ENCODE measurements around the gene UVRAG. TPM values are rescaled to one million over a fixed set of nuclear protein-coding genes. Genes with fewer than 3 reads are reported as not detected.

UVRAG gene
- total and polyA plus RNA-seq, 7 donors = 6.2 to 16.8 (median 13.6) TPM

DNA sequence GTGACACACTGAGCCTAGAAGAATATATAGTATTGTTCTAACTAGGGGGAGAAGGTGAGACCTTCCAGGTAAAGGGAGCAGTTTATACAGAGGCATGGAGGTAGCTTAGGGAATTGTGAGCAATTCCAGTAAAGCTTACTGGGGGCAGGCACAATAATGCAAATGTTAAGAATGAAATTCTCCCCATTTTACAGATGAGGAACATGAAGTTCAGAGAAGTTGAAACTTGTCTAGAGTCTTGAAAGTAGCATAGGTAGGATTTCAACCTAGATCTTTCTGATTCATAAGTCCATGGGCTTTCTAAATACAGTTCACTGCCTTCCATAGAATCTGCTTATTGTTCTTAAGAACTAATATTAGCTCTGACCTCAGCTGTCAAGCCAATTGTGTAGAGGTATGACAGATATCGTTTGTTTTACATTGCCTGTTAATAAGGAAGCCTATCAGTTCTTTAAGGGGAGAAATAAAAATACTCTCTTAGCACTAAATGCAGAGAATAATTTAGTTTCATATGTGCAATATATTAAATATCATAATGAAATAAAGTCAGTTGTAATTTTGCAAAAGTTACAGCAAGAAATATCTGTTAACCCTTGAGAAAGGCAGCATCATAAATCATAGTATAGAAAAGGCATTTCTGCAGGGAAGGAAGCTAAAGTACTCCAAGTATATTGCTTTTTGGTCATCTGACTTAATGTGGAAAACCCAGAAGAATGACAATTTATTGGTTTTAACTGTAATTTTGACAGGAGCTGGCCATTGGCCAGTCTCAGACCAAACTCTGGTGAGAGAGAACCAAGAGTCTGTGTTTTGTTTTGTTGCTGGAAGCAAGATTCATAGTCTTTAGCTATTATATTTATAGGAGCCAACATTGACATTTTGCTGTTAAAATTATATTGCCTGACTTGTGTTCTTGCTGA, 181.8 kb downstream of the UVRAG start:
- intact Hi-C loops (cut with DNase I) = no loop called here
- no peaks in the 10 kb centered on the region for H3K4me1 ChIP-seq
- no peak overlapping the region for H3K27ac ChIP-seq
- H3K4me3 ChIP-seq = no peak overlapping the region
- peaks cover 7% of the 10 kb centered on the region for H3K9me3 ChIP-seq
- WGBS, 3 donors = 28 to 30% (median 29%) methylated on average over 1 of the region's 1 CpG
- no peaks in the 10 kb centered on the region for H3K27me3 ChIP-seq (ENCODE audit: insufficient read depth in 3 of 3, low read length in 2 of 3)
- DNase-seq (no peak), ATAC-seq (no peak)
- TF ChIP-seq, protein P1, sequence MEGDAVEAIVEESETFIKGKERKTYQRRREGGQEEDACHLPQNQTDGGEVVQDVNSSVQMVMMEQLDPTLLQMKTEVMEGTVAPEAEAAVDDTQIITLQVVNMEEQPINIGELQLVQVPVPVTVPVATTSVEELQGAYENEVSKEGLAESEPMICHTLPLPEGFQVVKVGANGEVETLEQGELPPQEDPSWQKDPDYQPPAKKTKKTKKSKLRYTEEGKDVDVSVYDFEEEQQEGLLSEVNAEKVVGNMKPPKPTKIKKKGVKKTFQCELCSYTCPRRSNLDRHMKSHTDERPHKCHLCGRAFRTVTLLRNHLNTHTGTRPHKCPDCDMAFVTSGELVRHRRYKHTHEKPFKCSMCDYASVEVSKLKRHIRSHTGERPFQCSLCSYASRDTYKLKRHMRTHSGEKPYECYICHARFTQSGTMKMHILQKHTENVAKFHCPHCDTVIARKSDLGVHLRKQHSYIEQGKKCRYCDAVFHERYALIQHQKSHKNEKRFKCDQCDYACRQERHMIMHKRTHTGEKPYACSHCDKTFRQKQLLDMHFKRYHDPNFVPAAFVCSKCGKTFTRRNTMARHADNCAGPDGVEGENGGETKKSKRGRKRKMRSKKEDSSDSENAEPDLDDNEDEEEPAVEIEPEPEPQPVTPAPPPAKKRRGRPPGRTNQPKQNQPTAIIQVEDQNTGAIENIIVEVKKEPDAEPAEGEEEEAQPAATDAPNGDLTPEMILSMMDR (IDR thresholded peaks at IDR 0.05) = no peak
- H3K36me3 ChIP-seq (ENCODE audit: insufficient read depth in 1 of 2, low read depth in 1 of 2) = no peaks in the 10 kb centered on the region

DNA sequence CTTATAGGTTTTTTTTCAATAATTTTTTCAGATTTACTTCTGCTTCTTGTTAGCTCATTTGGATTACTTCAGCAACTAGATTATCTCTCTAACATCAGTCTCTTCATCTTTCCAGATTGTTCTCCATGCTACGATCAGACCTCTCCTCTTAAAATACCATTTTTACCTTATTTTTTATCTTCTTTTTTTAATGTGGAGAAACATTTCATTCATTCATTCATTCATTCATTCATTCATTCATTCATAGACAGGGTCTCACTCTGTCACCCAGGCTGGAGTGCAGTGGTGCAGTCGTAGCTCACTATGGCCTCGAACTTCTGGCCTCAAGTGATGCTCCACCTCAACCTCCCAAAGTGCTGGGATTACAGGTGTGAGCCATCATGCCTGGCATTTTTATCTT, 189.4 kb downstream of the UVRAG start:
- H3K4me1 ChIP-seq = no peaks in the 10 kb centered on the region
- H3K27ac ChIP-seq = no peak overlapping the region
- DNase-seq (no peak), ATAC-seq (no peak)
- intact Hi-C loops (cut with DNase I) = no loop called here
- no peak overlapping the region for H3K4me3 ChIP-seq
- no peaks in the 10 kb centered on the region for H3K27me3 ChIP-seq (ENCODE audit: insufficient read depth in 3 of 3, low read length in 2 of 3)
- H3K9me3 ChIP-seq = peaks cover 7% of the 10 kb centered on the region
- 98 to 100% (median 99%) methylated on average over 3 of the region's 3 CpGs for WGBS, 3 donors
- H3K36me3 ChIP-seq (ENCODE audit: insufficient read depth in 1 of 2, low read depth in 1 of 2) = peaks cover 0 to 40% of the 10 kb centered on the region in 2 donors
- TF ChIP-seq, protein P1 (IDR thresholded peaks at IDR 0.05) = no peak

DNA sequence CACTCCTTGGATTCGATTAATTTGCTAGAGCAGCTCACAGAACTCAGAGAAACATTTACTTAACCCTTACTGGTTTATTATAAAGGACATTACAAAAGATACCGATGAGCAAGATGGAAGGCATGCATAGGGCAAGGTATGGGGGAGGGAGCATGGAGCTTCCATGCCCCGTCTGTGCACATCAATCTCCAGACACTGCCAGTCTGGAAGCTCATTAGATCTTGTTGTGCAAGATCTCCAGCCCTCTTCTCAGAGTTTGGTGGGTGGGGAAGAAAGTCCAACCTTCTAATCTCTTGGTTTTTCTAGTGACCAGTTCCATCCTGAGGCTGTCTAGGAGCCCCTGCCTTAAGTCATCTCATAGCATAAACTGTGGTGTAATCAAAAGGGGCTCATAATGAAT, 190.7 kb downstream of the UVRAG start:
- peaks cover 7% of the 10 kb centered on the region for H3K9me3 ChIP-seq
- DNase-seq (no peak), ATAC-seq (no peak)
- no peak overlapping the region for H3K4me3 ChIP-seq
- WGBS, 3 donors = 90 to 95% (median 90%) methylated on average over 3 of the region's 3 CpGs
- H3K27me3 ChIP-seq (ENCODE audit: insufficient read depth in 3 of 3, low read length in 2 of 3) = no peaks in the 10 kb centered on the region
- TF ChIP-seq, protein P1 (IDR thresholded peaks at IDR 0.05) = no peak
- no peaks in the 10 kb centered on the region for H3K4me1 ChIP-seq
- intact Hi-C loops (cut with DNase I) = no loop called here
- peaks cover 0 to 46% of the 10 kb centered on the region in 2 donors for H3K36me3 ChIP-seq (ENCODE audit: insufficient read depth in 1 of 2, low read depth in 1 of 2)
- H3K27ac ChIP-seq = no peak overlapping the region

DNA sequence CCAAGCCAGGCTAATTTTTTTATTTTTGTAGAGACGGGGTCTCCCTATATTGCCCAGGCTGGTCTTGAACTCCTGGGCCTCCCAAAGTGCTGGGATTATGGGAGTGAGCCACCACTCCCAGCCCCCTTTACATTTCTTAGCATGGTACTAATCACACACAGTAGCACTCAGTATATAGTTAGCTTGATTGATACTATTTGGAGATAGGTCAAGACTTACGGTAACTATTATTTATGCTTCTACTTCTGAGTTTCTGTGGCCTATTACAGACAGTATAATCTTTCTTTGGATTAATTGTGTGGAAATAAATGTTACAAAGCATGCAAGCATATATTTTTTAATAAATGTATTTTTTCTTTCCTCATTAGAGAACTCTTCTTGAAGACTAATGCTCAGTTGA, 192.2 kb downstream of the UVRAG start:
- peaks cover 0 to 46% of the 10 kb centered on the region in 2 donors for H3K36me3 ChIP-seq (ENCODE audit: insufficient read depth in 1 of 2, low read depth in 1 of 2)
- DNase-seq (no peak), ATAC-seq (no peak)
- no peak overlapping the region for H3K27ac ChIP-seq
- TF ChIP-seq, protein P1 (IDR thresholded peaks at IDR 0.05) = no peak
- WGBS, 3 donors = 96 to 100% (median 98%) methylated on average over 2 of the region's 2 CpGs
- no peaks in the 10 kb centered on the region for H3K4me1 ChIP-seq
- H3K27me3 ChIP-seq (ENCODE audit: insufficient read depth in 3 of 3, low read length in 2 of 3) = no peaks in the 10 kb centered on the region
- no peaks in the 10 kb centered on the region for H3K9me3 ChIP-seq
- intact Hi-C loops (cut with DNase I) = no loop called here
- no peak overlapping the region for H3K4me3 ChIP-seq
